ENCODE results near the gene CTBP2. TPM values are rescaled to one million over a fixed set of nuclear protein-coding genes. Genes with fewer than 3 reads are reported as not detected.

The CTBP2 gene
- total RNA-seq, 1 donor from 2014 or later = 94.5 TPM

DNA sequence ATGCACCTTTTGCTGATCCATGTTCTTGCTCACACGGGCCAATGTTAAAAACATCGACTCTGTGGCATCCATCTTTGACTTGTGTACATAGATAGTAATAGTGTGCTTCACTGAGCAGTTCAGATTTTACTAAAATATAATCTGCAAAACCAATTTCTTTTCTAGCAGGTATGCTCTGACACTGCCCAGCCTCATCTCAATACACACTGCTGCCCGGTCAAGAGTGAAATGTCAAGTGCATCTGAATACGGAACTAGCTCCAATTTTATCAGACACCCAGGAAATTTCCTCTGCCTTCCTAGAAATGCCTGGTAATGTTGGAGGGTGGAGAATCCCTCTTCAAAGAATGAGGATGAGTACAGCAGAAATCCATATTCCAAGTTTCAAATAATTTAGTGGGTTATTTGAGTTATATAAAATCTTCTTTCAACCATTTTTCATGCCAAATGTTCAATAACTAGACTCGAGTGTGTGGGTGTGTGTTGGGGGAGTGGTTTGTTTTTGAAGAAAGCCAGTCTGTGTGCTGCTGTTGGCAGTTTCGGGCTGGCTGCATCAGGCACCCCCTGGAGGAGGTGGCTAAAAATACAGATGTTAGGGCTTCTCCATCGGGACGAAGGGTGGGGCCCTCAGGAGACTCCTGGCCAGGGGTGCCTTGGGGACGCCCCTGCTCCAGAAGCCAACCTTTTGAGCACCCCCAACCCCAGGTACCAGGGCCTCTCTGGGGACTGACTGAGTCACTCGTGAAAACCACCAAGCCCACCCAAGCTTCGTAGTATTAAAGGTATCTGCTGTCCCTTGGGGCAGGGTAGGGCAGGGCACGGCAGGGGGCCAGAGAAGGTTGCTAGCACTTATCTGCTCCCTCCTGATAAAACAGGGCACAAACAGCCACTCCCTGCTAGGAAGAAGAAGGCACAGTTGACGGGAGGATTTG lies 15.4 kb downstream of the CTBP2 start:
- no peak for DNase-seq (ENCODE audit: low spot score)

DNA sequence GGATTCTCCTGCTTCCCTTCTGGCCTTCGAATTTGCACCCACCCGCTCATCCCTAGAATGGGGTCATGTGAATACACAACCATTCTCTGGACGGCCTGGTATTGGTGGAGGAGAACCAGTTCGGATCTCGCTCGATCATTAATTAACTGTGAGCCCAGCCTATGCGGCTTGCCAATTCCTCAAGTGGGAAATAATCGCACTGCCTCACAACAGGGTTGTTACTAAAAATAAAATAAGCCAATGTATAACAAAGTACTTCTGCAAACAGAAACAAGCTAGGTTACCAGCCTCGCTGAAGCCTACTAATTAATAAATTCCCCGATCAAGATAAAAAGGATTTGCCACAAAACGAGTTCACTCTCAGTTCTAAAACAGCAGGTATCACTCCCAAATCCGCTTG lies 16.2 kb downstream of the CTBP2 start:
- no peak for DNase-seq (ENCODE audit: low spot score)

DNA sequence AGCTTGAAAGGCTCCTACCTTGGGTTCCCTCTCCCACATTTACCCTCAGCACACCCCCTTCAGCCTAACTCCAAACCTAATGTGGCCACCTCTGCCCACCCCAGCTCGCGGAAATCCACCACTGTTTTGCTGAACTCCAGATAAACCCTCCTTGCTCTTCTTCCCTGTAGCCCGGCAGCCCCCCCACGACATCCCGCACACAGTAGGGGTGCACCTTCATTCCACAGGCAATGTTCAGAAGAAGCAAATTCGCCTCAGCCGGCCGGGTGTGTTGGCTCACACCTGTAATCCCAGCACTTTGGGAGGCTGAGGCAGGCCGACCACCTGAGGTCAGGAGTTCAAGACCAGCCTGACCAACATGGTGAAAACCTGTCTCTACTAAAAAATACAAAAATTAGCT lies 17.4 kb downstream of the CTBP2 start:
- DNase-seq (ENCODE audit: low spot score) = no peak

DNA sequence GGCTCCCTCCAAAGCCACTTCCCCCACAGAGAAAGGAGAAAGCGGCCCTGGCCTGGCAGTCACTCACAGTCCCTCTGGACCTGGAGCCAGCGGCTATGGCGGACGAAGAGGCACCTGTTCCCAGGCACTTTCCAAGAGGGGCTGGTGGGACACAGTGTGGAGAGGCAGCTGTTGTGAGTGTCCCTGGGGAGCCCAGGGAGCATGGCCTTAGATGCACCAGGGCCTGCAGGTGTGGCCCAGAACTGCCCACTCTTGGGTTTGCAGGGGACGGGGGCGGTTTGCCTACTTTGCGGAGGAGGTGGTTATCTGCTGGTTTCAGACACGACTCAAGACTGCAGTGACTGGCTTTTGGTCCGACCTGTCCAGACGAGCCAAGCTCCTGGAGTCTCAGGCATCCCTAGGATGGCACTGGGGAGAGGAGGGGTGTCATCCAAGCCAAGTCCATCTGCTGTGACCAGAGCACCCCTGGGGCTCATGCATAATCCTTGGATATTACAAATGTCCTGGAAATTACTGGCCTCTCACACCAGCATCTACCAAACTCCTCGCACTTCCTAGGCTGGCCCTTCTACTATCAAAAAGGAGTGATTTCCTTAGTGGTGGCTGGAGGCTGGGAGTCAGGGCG lies 18.4 kb downstream of the CTBP2 start:
- no peak for DNase-seq (ENCODE audit: low spot score)

DNA sequence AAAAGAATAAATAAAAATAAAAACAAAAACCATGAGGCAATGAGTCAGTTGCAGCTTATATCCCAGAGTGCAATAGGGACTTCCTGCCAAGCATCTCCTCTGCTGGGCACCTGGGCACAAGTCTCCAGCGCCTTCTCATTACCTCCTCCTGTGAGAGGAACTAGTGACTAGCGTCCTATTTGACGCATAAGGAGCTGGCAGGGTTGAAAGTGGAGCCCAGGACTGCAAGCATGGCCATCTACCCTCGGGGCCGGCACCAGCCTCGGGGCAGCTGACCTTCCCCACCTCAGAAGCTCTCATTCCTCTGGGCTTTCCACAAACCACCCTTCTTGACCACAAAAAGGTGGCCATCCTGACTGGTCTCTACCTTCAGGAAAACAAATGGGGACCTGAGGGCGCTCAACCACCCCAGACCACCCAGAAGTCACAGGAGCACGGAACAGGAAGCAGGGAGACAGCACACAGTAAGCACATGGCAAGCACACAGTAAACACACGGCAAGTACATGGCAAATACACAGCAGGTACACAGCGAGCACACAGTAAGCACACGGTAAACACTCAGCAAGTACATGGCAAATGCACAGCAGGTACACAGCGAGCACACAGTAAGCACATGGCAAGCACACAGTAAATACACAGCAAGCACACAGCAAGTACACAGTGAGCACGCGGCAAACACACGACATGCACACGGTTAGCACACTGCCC lies 19.1 kb downstream of the CTBP2 start:
- no peak for DNase-seq (ENCODE audit: low spot score)

DNA sequence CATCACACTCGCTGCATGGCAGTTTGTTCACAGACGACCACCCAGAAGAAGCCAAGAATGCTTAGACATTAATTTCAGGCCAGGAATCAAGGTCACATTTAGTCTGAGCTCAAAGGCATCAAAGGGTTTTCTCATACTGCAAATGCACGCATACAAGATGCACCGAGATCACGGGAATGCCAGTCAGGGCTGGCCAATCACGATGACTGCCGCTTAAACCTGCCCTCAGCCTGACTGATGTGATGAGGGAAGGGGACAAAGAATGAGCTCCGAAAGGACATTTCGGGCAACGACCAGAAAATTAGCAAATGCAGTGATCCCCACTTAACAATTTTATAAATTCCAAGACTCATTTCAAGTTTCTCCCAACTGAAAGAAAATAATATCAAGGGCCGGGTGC lies 20.2 kb downstream of the CTBP2 start:
- no peak for DNase-seq (ENCODE audit: low spot score)

DNA sequence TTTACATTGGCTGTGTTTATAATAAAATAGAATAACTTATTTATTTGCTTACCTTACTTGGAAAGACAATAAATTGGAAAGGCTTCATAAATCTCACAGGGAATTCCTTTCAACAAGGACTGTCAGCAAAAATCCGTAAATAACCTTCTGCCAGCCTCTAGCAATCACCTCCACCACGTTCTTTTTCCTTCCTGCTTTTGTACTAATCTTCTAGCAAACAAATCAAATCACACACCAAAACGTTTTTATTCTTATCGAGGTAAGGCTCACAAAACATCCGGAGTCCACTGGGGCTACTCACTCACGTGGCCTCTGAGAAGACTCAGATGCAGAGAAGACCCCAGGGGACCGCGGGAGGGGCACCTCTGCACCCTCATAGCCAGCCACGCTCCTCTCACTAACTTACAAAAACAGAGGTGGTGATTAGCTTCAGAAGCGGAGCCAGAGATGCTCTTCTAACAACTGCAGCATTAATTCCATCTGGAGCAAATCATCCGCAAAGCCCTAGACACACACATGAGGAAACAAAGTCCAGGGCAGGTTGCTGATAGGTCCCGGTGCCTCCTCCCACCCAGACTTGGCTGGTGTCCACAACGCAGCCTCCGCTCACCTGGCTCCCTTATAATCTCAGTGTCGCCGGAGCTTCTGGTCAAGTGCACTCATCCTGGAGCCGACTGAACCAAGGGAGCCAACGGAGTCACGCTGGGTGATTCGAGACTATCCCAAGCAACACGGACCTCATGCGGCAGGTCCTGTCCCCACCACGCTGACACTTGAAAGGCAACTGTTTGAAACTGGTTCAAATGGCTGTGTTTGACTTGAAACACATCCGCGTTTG lies 22.5 kb downstream of the CTBP2 start:
- no peak for DNase-seq (ENCODE audit: low spot score)

DNA sequence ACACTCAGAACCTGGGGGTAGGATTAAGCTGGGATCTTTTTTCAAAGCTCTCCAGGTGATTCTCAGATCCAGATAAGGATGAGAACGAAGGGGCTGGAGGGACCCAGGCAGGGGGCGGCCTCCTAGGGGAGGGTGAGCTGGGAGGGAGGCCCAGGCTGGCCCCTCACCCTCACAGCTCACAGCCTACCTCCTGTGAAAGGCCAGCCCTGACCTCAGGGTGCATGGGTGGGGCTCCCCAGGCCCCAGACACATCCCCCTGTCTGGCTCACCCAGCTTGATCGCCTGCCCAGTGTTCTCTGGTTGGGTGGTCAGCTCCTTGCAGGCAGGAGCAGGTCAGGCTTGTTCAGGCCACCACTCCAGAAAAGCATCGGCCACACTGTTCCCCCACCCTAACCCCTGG lies 24.3 kb downstream of the CTBP2 start:
- DNase-seq (ENCODE audit: low spot score) = no peak

DNA sequence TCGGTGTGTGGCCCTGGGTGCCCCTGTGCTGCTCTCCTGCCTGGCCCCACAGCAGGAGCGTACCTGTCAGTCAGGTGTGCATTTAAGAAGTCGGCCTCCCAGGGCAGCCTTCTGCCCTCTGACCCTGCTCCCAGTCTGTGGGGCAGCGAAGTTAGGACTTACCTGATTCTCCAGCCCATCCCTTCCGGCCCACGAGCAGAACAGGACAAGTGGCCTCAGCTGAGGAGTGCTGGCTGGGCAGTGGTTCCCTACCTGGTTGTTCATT lies 24.7 kb downstream of the CTBP2 start:
- DNase-seq (ENCODE audit: low spot score) = no peak

DNA sequence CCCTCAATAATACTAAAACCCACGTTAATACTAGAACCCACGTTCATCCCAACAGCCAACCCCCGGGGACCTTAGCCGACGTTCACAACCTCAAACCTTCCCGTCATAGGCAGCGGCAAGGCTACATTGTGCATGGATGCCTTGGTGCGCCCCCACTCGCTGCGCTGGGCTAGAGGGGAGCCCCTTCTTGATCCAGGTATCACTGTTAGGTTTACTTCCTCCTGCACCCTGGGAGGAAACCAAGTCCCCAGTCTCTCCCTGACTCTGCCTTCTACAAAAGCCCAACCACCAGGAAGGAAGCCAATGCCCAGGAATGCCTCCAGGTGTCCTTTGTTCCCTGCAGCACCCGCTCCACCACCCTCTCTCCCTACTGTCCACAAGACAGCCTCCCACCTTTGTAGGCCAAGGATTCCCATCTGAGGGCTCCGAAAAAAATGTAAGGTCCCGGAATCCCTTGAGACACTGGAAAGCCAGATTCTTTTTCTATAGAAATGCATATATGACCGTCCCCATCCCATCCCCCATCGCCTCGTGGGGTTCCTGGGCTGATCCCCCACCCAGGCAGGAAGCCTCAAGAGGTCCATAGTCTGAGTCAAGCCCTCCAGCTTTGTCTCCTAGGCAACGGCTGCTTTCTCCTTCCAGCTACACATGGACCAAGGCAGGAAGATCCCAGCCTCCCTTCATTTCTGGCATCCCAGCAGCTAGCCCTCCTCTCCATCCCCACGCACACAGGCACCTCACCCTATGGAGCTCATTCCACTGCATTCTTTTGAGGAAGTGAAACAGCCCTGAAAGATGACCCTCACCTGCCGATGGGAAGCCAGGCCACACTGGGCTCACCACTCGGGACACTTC lies 25.2 kb downstream of the CTBP2 start:
- no peak for DNase-seq (ENCODE audit: low spot score)

DNA sequence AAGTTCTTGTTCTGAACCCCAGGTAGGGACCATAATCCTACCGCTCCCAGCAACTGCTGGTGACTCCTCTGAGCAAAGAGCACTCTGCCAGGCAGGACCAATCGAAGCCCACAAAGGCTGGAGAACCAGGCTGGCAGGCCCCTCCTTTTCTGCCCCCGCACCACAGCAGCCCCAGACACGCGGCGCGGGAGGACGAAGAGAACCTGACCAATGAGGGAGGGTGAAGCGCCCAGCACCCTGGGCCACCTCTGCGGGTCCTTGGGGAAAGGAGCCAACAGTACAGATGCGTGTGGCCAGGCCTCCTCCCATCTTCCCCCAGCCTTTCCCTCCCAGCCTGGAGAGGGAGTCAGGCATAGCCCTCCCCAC lies 25.9 kb downstream of the CTBP2 start:
- DNase-seq (ENCODE audit: low spot score) = no peak

DNA sequence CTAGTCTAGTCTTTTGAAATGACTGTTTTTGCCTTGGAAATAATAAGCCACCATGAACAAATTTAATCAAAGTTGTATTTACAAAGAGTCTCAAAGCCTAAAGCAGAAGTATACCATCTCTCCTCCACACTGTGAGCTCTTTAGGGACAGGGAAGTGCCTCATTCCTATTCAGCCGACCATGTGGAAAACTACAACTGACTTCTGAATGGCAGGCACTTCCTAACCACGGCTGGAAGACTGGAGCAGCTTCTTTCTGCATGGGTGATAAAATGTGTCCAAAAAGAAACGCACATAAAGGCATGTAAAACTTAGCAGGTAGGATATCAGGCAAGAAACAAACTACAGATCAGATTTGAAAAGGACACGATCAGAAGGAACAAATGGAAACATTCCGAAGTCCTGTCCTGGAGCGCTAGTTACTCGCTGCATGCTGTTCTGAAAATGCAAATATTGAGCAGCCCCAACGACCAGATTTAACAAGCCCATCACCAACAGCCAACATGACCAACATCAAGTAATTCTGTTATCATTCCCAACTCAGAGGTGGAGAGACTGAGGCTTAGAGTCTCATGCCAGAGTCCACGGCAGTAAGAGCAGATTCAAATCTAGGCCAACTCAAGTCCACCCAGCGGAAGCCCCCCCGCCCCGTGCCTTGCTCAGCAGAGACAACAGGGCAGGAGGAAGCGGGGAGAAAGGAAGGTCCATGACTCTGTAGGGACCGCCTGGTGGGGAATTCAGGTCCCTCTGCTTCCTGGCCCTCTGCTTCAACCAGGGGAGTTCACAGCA lies 26.5 kb downstream of the CTBP2 start:
- no peak for DNase-seq (ENCODE audit: low spot score)

DNA sequence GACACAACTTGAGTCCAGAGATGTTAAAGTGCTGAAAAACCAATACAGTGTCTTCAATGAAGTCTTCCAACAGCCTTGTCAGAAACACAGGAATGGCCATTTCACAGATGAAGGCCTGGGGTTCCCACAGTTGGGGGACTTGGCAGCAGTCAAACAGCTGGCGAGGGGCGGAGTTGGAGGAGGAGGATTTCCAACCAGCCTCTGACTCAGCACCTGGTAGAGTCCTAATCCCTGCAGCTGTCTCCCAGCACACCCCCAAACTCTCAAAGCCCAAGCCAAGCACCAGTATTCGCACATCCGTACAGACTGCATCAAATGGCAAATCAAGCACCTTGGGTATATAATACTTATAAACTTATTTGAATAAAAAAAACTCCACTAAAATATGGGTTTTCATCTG lies 28.0 kb downstream of the CTBP2 start:
- DNase-seq (ENCODE audit: low spot score) = no peak

DNA sequence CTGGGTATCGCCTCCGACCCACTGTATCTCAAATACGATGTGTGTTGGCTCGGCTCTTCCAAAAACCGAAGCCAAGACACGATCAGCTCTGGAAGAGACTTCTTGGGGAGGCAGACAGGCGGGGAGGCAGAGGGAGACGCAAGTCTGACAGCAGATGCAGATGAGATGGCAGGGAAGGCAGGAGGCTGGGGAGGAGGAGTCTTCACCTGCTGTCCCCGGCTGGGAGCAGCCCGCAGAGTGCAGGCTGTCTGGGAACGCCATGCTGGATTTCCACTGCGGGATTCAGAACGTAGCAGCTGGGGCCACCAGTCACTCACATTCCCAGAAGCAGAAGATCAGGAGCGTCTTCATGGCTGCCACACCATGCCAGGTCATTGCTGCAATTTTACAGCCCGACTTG lies 29.4 kb downstream of the CTBP2 start:
- DNase-seq (ENCODE audit: low spot score) = no peak

DNA sequence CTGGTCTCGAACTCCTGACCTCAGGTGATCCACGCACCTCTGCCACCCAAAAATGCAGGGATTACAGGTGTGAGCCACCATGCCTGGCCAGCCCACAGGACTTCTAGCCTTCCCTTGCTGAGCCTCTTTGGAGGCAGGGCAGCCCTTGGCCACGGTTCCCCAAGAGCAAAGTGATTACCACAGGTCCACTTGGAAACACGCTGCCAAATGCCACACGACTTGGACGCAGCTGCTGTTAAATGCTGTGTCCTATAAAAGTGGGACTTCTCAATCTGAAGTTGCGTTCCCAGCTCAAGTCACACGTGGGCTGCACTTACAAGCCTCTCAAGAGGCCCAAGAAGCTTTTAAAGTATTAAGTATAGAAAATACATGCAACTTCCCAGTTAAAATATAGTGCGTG lies 30.1 kb downstream of the CTBP2 start:
- no peak for DNase-seq (ENCODE audit: low spot score)

DNA sequence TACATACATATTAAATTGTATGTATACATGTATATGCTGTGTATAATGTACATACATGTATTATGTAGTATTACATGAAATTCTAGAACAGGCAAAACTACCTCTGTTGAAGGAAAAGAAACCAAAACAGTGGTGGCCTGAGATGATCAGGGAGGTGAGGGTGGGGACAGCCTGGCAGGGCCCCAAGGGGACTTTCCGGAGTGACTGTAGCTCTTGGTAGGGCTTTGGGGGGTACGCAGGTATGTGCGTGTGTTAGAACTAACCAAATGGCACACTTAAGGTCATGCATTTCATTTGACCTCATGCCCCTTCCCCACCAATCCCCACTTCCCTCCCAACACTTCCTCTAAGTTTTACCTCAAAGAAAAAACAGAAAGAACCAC lies 31.3 kb downstream of the CTBP2 start:
- no peak for DNase-seq (ENCODE audit: low spot score)

DNA sequence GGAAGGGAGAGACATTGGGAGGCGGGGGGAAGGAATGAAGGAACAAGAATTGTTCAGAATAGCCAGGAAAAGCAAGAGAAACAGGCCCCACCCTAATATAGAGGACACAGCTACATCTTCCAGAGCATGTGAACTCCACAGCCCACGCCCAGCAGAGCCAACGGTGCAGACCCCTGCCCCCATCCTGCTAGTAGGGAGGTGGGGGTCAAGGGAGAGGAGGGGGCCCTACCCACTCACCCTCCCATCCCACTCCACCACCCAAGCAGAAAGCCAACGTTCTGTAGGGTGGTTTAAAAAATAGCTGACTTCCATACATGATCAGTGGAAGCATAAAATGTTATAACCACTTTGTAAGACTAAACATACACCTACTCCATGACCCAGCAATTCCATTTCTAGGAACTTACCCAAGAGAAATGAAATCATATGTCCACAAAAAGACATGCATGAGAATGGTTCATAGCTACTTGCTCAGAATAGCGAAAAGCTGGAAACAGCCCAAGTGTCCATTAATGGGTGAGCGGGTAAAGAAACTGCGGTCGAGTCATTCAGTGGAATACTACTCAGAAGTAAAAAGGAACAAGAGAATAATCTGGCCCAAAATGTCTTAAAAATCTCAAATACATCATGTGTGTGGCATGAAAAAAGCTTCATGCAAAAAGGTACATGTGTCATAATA lies 31.8 kb downstream of the CTBP2 start:
- no peak for DNase-seq (ENCODE audit: low spot score)

DNA sequence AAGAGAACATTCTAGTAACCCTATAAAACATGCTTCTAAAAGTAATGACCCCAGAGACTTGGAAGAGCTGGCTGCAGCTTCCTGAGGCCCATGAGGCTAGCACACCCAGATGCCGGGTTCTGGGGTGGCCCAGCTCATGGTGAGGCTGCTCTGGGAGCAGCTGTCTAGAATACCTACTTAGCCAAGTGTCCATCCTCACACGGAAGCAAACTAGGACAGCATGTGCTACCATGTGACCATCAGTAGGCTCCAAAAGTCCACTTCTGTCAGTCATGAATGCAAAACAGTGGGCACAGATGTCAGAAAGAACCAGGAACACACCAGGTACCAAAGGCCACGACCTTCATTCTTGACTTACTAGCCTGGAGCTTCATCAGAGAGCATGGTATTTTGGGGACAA lies 32.4 kb downstream of the CTBP2 start:
- DNase-seq (ENCODE audit: low spot score) = no peak

DNA sequence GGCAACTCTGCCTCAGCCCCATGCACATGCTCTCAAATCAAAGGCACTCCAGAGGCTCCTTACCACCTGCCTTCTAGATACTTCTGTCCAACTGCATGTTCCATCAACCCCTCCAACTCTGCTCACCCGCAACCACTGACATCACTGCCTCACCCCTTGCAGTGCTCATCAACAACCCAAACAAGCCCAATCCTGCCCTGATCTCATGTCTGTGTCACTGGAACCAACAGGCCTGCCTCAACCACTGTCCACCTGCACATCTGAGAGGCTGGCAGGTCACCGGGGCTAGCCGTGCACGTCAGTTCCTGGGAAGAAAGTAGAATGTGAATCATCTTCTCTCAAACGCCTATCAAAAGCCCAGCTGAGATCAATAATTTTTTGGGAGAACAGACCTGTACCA lies 33.3 kb downstream of the CTBP2 start:
- DNase-seq (ENCODE audit: low spot score) = no peak
